Loucy (cell line): Measurements from ENCODE around the gene ZIC2.

Source experiments
- H2AFZ ChIP-seq: fragments of 200-600 bp; sonication (generic); 2 replicates; pipeline ENCODE4 v1.6.0; 2016; ENCODE audit warnings: antibody characterized with exemption, mild to moderate bottlenecking, low read length, moderate library complexity
- H3F3A ChIP-seq: fragments of 200-600 bp; 2 replicates; pipeline ENCODE4 v1.6.0; 2016; ENCODE audit warnings: antibody characterized with exemption, low read depth, mild to moderate bottlenecking
- H3K27me3 ChIP-seq: fragments of 200-600 bp; sonication (generic); 2 replicates; pipeline ENCODE4 v1.6.1; 2014; ENCODE audit warnings: low read length, mild to moderate bottlenecking; ENCODE audit not compliant: insufficient read depth, poor library complexity, severe bottlenecking
- H3K36me3 ChIP-seq: fragments of 200-600 bp; sonication (generic); 2 replicates; pipeline ENCODE4 v1.6.1; 2016; ENCODE audit warnings: low read length; ENCODE audit not compliant: insufficient read depth
- H3K4me1 ChIP-seq: fragments of 200-600 bp; sonication (generic); 2 replicates; pipeline ENCODE4 v1.5.1; 2014; ENCODE audit warnings: low read length, mild to moderate bottlenecking; ENCODE audit not compliant: insufficient read depth, poor library complexity, severe bottlenecking
- H3K4me2 ChIP-seq: fragments of 200-600 bp; sonication (generic); 2 replicates; pipeline ENCODE4 v1.6.0; 2014; ENCODE audit warnings: antibody characterized with exemption, low read length, low read depth, mild to moderate bottlenecking; ENCODE audit not compliant: poor library complexity, severe bottlenecking
- H3K4me3 ChIP-seq: fragments of 200-600 bp; sonication (generic); 2 replicates; pipeline ENCODE4 v1.5.1; 2014; ENCODE audit warnings: low read length, mild to moderate bottlenecking, mixed read lengths; ENCODE audit not compliant: poor library complexity, severe bottlenecking
- H3K79me2 ChIP-seq: fragments of 200-600 bp; sonication (generic); 2 replicates; pipeline ENCODE4 v1.6.1; 2014; ENCODE audit warnings: low read length; ENCODE audit not compliant: insufficient read depth
- H3K9ac ChIP-seq: fragments of 200-600 bp; sonication (generic); 2 replicates; pipeline ENCODE4 v1.6.0; 2014; ENCODE audit warnings: mild to moderate bottlenecking, low read depth, low read length, moderate library complexity; ENCODE audit not compliant: poor library complexity, severe bottlenecking
- H3K9me2 ChIP-seq: fragments of 200-600 bp; sonication (generic); replicated peaks from 2 replicates; pipeline ENCODE4 v1.6.1; 2016; ENCODE audit warnings: low read depth, low read length, mixed read lengths
- H3K9me3 ChIP-seq: fragments of 200-600 bp; sonication (generic); 2 replicates; pipeline ENCODE4 v1.6.1; 2014; ENCODE audit warnings: mild to moderate bottlenecking, antibody characterized with exemption, low read length, low read depth; ENCODE audit not compliant: insufficient read depth
- H4K20me1 ChIP-seq: fragments of 200-600 bp; sonication (generic); 2 replicates; pipeline ENCODE4 v1.6.0; 2014; ENCODE audit warnings: antibody characterized with exemption, low read length, mild to moderate bottlenecking; ENCODE audit not compliant: insufficient read depth, poor library complexity, severe bottlenecking
- EZH2phosphoT487 ChIP-seq: fragments of 200-600 bp; IDR thresholded peaks from 2 replicates; pipeline ENCODE4 v1.6.1; 2018; ENCODE audit warnings: antibody characterized with exemption, mild to moderate bottlenecking, moderate library complexity, borderline replicate concordance
- TF ChIP-seq, protein P1 (sequence below): fragments of 200-600 bp; sonication (generic); conservative IDR thresholded peaks from 2 replicates; pipeline ENCODE4 v1.5.1; 2014; ENCODE audit warnings: mild to moderate bottlenecking, antibody characterized with exemption, low read length

The ZIC2 gene

DNA sequence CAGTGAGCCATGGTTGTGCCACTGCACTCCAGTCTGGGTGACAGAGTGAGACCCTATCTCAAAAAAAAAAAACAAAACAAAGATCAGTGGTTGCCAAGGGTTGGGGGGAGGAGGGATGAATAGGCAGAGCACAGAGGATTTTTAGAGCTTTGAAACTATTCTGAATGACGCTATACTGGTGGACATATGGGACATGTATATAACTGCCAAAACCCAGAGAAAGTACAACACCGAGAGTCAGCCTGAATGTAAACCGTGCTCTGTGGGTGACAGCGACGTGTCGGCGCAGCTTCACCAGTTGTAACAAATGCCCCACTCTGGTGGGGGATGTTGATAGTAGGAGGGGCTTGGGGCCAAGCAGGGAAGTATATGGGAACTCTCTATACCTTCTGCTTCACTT lies 42.9 kb upstream of the ZIC2 start:
- Histone ChIP-seq H3K9me2 (no peaks in the 10 kb centered on the region), H3K4me1 (no peaks in the 10 kb centered on the region), H3K4me3 (no peak overlapping the region), H3K4me2 (no peak overlapping the region), H2AFZ (no peak overlapping the region), H3K79me2 (no peaks in the 10 kb centered on the region), H3K9ac (no peak overlapping the region), H3K9me3 (no peaks in the 10 kb centered on the region), H3K36me3 (no peaks in the 10 kb centered on the region), H3K27me3 (no peaks in the 10 kb centered on the region), H3F3A (no peaks in the 10 kb centered on the region), H4K20me1 (no peaks in the 10 kb centered on the region)
- TF ChIP-seq, protein P1, sequence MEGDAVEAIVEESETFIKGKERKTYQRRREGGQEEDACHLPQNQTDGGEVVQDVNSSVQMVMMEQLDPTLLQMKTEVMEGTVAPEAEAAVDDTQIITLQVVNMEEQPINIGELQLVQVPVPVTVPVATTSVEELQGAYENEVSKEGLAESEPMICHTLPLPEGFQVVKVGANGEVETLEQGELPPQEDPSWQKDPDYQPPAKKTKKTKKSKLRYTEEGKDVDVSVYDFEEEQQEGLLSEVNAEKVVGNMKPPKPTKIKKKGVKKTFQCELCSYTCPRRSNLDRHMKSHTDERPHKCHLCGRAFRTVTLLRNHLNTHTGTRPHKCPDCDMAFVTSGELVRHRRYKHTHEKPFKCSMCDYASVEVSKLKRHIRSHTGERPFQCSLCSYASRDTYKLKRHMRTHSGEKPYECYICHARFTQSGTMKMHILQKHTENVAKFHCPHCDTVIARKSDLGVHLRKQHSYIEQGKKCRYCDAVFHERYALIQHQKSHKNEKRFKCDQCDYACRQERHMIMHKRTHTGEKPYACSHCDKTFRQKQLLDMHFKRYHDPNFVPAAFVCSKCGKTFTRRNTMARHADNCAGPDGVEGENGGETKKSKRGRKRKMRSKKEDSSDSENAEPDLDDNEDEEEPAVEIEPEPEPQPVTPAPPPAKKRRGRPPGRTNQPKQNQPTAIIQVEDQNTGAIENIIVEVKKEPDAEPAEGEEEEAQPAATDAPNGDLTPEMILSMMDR, result no peak
- no peak for TF ChIP-seq EZH2phosphoT487

GRCh38 chr13:99941086-99941485 lies 40.5 kb upstream of the ZIC2 start:
- H3K9ac ChIP-seq, result no peak overlapping the region
- no peak overlapping the region for H2AFZ ChIP-seq
- H3K4me3 ChIP-seq, result no peak overlapping the region
- H3K9me2 ChIP-seq, result no peaks in the 10 kb centered on the region
- H3K36me3 ChIP-seq, result no peaks in the 10 kb centered on the region
- H4K20me1 ChIP-seq, result no peaks in the 10 kb centered on the region
- no peaks in the 10 kb centered on the region for H3F3A ChIP-seq
- H3K4me2 ChIP-seq, result no peak overlapping the region
- no peaks in the 10 kb centered on the region for H3K27me3 ChIP-seq
- H3K9me3 ChIP-seq, result no peaks in the 10 kb centered on the region
- no peak for TF ChIP-seq EZH2phosphoT487
- TF ChIP-seq, protein P1, result no peak
- no peaks in the 10 kb centered on the region for H3K4me1 ChIP-seq
- H3K79me2 ChIP-seq, result no peaks in the 10 kb centered on the region

GRCh38 chr13:99941911-99942310 lies 39.7 kb upstream of the ZIC2 start:
- Histone ChIP-seq H3K36me3 (no peaks in the 10 kb centered on the region), H4K20me1 (no peaks in the 10 kb centered on the region)

More at GRCh38 chr13:99941911-99942310, 39.7 kb upstream of the ZIC2 start:
- no peaks in the 10 kb centered on the region for H3K9me3 ChIP-seq
- H3K79me2 ChIP-seq, result no peaks in the 10 kb centered on the region
- H3K4me1 ChIP-seq, result no peaks in the 10 kb centered on the region
- no peak overlapping the region for H3K9ac ChIP-seq
- H3F3A ChIP-seq, result no peaks in the 10 kb centered on the region
- H3K9me2 ChIP-seq, result no peaks in the 10 kb centered on the region
- H2AFZ ChIP-seq, result no peak overlapping the region
- H3K27me3 ChIP-seq, result no peaks in the 10 kb centered on the region
- H3K4me2 ChIP-seq, result no peak overlapping the region
- no peak overlapping the region for H3K4me3 ChIP-seq
- TF ChIP-seq EZH2phosphoT487, result no peak
- TF ChIP-seq, protein P1, result no peak
